DMS153 (cell line): ENCODE data around the gene PRSS56.

Experiments used
- DNase-seq: peaks from one replicate; lab custom pipeline; 2025; lab: John Stamatoyannopoulos, UW

Gene PRSS56

DNA sequence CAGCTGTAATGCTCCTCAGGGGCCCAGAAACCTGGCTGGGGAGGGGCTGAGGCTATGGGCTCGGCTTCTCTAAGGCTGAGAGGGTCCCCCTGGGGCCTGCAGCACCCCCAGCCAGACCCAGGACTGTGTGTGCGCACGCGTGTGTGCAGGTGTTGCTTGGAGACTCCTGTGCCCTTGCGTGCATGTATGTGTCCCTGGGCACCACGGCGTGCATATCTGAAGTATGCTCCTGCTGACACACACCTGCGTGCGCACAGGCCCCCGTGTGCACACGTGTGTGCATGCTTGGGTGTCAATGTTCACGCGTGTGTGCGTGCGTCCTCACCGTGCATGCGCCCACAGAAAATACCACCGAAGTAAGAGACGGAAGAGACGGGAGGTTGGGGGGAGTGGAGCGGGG is 17.7 kb upstream of the PRSS56 start:
- DNase-seq: no peak

DNA sequence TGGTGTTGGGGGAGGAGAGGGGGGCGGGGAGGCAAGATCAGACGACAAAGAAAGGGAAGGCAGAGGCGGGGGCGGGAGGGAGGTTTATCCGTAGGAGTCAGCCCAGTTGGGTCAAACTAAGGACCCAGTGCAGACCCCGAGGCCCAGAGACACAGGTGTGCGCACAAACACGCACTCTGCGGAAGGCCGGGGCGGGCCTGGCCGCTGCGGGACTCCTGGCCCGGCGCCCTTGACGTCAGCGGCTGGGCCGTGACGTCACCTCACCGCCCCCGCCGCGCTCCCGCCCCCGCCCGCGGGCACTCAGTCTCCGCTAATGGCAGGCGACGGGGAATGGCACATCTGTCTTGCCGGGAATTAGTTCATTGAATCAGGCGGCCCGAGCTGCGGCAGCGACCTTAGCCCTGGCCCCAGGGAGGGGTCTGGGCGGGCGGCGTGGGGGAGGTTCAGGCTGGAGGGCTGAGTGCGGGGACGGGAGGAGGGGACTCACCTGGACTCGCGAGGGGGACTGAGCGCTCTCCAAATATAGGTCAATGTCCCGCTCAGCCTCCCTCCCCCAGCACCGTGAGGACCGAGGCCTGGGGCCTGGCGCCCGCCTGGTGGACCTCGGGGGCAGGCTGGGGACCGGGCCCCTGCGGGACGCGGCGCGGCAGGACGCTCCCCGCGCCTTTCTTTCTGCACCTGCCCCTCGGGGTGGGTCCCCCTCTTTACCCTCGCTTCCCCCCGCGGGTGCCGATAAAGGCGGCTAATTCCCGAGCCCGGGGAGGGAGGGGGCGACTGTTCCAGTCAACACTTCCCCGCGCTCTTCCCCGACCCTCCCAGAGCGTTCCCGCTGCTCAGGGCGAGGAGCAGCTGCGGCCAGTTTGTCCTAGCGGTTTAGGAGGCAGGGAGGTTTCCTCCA is 17.0 kb upstream of the PRSS56 start:
- DNase-seq: no peak

- no peak for DNase-seq
These were observed 16.3 kb upstream of the PRSS56 start for GRCh38 chr2:232503809-232504323.

GRCh38 chr2:232504438-232504837 is 15.8 kb upstream of the PRSS56 start:
- DNase-seq: no peak

GRCh38 chr2:232505856-232506255 is 14.3 kb upstream of the PRSS56 start:
- no peak for DNase-seq

DNA sequence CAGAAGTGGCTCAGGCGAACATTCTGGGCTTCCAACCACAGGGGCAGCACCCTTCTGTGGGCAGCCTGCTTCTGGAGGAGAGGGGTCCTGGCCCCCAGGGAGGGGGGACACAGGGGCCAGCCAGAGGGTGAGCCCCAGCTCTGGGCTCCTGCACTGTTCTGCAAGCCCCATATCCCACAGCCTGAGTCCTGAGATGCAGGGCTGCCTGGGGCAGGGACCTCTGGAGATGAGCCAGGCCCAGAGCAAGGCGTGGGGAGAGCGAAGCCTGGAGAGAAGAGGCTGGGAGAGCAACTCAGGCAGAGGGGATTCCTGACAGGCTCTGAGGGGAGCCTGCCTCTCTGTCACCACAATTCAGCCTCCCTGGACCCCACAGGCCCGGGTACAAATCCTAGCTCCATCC is 13.5 kb upstream of the PRSS56 start:
- no peak for DNase-seq

GRCh38 chr2:232508251-232508650 is 11.9 kb upstream of the PRSS56 start:
- DNase-seq: no peak

DNA sequence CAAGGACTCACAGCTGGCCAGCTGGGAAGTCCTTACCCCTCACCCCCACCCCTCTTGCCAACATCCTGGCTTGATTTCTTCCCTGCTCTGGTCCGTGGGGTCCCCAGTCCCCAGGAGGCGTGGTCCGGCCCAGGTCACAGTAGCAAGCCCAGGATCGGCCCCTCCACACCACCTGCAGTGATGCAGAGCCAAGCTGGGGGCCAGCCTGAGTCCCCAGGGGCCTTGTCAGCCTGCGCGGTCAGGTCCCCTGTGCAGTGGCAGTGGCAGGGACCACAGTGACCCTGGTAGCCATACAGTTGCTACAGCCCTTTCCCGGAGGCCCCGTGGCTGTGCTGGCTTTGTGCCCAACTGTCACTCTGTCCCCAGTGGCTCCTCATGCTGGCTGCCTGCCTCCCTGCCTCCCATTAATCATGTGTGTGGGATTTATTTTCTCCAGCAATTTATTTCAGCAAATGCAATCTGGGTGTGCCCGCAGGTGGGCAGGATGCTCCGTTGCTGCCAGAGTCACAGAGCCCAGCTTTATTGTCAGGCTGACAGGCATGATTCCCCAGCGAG is 8.8 kb upstream of the PRSS56 start:
- DNase-seq: no peak

- DNase-seq: no peak
These were observed 7.6 kb upstream of the PRSS56 start for GRCh38 chr2:232512602-232513001.

- DNase-seq: no peak
These were observed 6.8 kb upstream of the PRSS56 start for GRCh38 chr2:232513353-232513752.

DNA sequence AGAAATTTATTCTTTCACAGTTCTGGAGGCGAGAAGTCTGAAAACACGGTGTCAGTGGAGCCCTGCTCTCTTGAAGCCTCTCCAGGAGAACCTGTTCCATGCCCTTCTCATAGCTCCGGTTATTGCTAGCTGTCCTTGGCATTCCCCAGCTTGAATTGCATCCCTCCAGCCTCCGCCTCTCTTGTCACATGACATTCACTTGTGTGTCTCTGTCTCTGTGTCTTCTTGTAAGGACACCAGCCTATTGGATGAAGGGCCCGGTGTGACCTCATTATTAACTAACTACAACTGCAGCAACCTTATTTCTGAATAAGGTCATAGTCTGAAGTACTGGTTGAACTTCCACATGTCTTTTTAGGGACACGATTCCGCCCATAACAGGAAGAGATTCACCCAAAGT is 4.5 kb upstream of the PRSS56 start:
- DNase-seq: no peak

DNA sequence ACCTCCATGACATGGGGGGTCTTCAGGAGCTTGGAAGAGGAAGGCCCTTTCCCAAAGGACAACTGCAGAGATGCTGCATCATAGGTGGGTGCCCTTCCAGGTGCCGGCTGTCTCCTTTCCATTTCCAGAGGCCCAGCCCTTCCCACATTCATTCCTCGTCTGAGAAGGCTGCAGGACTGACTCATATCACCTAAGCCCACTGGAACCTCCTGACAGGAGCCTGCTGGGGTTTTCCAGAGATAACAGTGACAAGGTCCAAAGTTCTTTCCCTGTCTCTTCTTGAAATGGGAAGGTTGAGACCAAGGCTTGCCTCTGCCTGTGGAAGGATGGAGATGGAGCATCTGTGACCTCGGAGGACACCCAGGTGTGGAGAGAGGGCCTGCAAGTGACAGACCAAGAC is 3.6 kb upstream of the PRSS56 start:
- no peak for DNase-seq

DNA sequence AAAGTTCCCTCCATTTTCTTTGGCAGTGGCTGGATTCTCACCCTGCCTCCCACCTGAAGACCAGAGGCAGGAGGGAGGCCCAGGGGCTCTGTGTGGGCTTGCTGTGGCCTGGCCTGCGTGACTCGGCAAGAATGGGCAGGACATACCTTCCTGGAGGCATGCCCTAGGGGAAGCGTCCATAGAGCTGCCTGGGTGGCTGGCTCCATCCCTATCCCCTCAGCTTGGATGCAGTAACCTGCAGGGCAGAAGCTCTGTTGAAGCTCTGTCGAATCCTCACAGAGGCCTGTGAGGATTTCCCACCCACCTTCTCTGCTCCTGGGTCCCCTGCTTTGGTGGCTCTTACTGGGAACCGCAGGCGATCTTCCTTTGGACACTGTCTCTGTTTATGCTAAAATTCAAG is 1.3 kb upstream of the PRSS56 start:
- no peak for DNase-seq

- no peak for DNase-seq
These were observed 301 bp downstream of the PRSS56 start for GRCh38 chr2:232520489-232520888.

GRCh38 chr2:232521098-232521497 is 910 bp downstream of the PRSS56 start:
- DNase-seq: no peak

- no peak for DNase-seq
These were observed 1.9 kb downstream of the PRSS56 start for GRCh38 chr2:232521959-232522622.

GRCh38 chr2:232522623-232523401 is 2.6 kb downstream of the PRSS56 start:
- DNase-seq: no peak

DNA sequence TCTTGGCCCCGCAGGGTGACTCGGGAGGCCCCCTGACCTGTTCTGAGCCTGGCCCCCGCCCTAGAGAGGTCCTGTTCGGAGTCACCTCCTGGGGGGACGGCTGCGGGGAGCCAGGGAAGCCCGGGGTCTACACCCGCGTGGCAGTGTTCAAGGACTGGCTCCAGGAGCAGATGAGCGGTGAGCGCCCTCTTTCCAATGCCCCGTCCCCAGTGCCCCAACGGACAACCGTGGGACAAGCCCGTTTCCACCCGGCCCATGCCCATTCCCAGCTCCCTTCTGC is 3.2 kb downstream of the PRSS56 start:
- DNase-seq: no peak

DNA sequence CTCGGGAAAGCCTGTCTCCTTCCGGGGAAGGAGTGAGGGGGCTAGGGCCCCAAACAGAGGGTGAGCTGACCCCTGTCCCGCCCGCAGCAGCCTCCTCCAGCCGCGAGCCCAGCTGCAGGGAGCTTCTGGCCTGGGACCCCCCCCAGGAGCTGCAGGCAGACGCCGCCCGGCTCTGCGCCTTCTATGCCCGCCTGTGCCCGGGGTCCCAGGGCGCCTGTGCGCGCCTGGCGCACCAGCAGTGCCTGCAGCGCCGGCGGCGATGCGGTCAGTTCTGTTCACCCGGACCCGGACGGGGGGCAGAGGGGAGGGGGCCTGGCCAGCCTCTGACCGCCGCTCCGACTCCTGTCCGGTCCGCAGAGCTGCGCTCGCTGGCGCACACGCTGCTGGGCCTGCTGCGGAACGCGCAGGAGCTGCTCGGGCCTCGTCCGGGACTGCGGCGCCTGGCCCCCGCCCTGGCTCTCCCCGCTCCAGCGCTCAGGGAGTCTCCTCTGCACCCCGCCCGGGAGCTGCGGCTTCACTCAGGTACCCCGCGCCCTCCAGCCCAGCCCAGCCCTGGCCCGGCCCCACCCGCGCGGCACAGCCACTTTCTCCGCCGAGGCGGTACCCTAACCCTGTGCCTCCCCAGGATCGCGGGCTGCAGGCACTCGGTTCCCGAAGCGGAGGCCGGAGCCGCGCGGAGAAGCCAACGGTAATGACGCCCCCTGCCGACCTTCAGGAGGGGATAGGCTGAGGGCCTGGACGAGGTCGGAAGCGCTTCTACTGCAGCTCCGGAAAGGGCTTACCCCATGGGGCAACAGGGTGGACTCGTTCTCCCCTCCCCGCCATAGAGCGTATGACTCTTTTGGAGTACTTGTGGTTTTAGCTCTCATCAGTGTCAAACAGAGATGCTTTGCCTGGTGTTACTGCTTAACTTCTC is 3.8 kb downstream of the PRSS56 start:
- no peak for DNase-seq

DNA sequence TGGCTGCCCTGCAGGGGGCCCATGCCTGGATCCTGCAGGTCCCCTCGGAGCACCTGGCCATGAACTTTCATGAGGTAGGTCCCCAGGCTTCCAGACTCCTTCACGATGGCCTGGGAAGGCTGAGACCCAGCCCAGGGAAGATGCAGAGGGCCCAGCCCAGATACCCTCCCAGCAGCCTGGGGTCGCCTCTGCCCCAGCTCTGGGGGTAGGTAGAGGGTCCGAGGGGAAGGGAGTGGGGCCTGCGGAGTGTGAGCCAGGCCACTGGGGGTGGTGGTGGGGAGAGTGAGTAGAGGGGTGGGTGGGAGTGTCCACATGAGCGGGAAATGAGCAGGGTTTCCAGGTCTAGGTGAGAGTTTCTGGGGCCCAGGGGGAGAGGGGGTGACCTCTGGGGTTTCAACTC is 4.6 kb downstream of the PRSS56 start:
- DNase-seq: no peak

DNA sequence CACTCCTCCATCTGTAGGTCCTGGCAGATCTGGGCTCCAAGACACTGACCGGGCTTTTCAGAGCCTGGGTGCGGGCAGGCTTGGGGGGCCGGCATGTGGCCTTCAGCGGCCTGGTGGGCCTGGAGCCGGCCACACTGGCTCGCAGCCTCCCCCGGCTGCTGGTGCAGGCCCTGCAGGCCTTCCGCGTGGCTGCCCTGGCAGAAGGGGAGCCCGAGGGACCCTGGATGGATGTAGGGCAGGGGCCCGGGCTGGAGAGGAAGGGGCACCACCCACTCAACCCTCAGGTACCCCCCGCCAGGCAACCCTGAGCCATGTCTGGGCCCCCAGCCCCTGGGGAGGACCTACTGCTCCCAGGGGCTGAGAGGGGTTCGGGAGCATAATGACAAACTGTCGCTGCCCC is 5.0 kb downstream of the PRSS56 start:
- DNase-seq: no peak
